GM21619 (cell line): ENCODE results near the gene SDR42E2.

Experiments
- ATAC-seq: cut with Tn5 transposase; IDR thresholded peaks from one replicate; pipeline ENCODE4 v1.9.1; 2021; ENCODE audit not compliant: unreplicated experiment

Gene SDR42E2

DNA sequence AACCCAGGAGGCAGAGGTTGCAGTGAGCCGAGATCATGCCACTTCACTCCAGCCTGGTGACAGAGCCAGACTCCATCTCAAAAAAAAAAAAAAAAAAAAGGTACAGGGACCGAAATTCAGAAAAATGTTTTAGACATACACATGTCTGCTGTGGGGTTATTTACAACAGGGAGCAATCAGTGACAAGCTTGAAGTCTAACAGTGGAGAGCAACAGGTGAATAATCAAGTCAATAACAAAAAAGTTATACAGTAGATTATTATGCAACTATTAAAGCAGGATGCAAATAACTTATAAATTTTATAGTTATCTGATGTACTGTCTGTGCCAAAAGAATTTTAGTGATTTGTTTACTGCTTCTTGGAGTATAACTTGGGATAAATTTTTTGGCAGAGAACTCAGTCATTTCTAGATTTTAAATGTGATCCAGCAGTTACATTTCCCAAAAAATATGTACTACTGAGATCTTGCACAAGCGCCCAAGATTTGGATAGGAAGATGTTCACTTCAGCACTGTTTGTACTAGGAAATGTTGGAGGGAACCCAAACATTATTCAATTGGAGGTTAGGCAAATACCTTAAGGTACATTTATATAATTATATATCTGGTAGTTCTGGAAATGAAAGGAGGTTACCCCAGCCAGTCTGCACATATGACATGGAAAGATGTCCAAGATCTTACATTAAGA, 77.9 kb downstream of the SDR42E2 start:
- no peak for ATAC-seq
